T-helper 9 cell (primary cell): ENCODE results near the gene DPYD.

Experiments
- DNase-seq: peaks from one replicate; pipeline ENCODE4 v3.0.0-alpha.2; 2020

Gene DPYD

DNA sequence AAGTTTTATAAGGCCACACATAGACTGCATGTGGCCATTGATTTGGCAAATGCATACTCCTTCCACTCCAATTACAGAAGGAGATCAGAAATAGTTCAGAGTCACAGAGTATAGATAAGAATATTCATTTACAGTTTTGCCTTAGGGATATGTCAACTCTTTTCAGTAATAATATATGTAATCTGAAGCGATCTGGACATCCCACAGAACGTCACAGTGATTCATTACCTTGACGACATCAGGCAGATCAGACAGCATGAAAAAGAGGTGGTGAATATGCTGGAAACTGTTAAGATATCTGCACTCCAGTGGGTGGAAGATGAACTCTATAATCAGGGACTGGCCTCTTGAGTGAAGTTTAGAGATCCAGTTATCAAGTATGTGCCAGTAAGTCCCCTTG lies 240.4 kb downstream of the DPYD start:
- no peak for DNase-seq

DNA sequence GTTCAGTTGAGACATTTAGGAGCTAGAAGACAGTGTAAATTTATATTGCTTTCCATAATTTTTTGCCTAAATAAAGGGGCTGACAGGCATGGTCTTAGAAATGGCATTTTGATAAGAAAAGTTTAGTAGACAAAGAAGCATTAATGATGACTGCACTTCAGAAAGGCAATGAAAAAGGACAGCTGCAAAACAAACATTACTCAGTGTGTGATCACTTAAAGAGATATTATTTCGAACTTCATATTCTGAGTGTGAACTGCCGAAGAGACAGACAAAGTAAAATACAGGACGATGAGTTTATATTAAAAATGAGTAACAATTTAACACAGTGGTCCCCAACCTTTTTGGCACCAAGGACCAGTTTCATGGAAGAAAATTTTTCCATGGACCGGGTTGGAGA lies 243.1 kb downstream of the DPYD start:
- no peak for DNase-seq

DNA sequence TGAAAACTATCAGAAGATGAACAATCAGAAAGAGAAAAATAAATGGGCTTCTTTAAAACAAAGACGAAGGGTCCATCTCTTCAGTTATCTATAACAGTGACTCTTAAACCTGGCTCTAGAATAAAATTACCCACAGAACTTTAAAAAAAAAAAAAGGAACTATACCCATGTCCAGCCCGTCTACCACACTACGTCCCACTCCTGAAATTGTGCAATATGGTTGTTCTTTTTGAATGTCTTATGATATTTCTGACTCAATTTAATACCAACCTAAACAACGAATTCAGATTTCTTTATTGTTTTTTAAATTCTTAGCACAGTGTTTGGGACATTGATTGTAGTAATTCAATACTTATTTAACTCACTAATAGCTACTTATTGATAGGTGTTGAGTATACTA lies 246.3 kb downstream of the DPYD start:
- DNase-seq, result no peak

DNA sequence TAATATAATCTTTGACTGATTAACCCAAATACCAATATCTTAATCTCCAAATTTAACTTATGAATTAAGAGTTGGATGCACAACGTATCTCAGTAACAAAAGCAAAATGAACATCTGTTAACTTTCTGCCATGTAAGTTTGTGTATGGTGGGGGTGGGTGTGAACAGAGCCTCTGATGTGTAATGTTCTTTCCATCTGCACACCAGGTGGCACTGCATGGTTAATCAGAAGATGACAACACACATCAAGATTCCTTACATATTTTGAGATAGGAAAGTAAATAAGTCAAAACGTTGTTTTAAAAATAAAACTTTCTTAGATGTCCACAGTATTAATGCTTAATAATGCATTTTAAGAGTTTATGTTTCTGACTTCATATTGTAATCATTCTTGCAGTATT lies 251.9 kb downstream of the DPYD start:
- no peak for DNase-seq

DNA sequence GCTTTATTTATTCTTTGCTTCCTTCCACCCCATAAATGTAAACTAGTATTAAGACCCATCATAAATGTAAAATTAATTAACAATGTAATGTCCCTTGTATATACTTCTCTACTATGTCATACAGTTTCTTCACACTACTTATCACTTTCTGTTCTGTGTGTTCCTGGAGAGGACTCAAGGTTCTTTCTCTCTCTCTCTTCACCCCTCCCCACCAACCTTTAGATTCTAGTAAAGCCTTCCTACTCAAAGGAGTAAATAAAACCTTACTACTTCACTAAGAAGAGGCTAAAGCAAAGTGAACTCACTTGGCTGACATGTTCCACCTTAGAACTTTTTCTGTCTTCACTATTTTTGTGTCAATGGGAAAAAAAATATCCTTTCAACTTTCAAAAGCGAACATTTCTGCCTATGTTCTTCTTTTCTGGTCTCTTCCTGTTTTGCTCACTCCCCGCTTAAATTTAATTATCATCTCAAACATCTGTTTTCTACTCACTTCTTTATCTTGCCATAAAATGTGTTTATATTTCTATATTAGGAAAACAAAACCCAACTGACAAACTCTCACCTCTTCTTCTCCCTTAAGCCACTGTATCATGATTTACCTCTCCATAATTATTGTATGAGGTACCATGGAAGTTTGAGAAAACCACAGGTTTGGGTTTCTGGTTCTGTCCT lies 260.3 kb downstream of the DPYD start:
- no peak for DNase-seq

DNA sequence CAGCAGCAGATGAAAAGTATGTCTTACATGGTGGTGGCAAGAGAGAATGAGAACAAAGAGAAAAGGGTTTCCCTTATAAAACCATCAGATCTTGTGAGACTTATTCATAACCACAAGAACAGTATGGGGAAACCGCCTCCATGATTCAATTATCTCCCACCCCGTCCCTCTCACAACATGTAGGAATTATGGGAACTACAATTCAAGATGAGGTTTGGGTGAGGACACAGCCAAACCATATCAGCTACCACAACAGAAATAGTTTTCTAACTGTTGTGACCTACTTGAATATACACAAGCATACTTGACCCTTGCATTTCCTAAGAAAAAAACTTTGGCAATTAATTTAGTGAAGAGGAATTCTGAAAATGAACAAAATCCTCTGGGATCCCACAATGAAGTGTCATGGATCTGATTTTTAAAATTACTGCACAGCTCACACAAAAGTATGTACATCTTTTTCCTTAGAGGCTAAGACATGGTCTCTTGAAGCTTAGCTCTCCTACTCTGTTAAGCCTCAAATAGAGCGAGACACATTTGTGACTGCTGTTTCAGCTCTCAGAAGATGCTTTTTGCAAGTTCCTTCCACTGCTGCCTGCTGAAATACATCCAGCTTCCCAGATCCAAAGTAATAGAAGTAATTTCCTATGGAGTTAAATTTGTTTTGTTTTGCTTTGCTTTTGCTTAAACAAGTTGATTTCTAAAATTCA lies 265.8 kb downstream of the DPYD start:
- DNase-seq, result no peak

DNA sequence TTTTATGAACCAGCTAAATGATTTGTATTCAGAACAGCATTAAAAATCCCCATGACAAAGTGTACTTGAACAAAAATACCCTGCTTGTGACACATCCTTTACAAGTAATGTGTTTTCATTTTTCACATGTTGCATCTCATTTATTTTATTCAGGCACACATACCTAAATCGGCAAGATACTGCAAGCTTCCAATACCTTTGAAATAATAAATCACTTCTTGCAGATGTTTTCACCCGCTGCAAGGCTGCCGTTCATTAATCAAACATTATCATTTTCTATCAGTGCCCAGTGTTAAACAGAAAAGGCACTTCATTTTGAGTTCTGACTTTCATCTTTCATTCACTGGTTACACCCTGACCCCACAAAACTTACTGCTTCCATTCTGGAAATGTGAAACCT lies 269.6 kb downstream of the DPYD start:
- DNase-seq, result no peak

DNA sequence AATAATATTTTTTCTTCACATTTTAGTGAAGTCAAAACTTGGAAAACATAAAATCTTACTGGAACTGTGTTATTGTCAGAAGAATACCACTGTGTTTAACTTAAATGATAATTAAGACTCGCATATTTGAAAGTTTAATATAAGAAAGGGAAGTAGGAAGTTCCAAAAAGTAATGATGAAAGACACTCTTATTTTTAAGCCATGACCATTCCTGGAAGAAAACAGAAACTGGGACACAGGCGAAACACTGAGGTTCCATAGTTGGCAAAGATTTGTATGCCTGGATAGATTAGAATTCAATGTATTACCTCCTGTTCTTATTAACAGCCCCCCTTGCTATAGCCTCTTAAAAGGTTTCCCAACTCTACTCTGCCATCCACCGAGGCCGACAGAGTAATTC lies 271.2 kb downstream of the DPYD start:
- no peak for DNase-seq

DNA sequence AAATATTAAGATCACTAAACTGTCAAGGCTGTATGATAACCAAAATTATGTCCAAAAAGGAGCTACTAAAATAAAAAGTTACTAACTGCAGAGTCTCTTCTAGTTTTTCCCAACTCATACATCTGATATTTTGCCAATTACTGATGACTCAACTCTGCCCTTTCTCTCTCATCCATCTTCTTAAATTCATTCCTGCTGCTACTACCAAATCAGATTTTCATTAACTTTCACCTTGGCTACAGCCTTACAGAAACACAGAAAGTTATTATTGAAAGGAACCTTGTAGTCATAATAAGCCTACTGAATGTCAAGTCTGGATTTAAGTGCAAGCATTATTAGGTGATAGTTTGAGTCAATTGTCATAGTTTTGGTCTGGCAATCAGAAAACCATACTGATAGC lies 273.1 kb downstream of the DPYD start:
- no peak for DNase-seq

DNA sequence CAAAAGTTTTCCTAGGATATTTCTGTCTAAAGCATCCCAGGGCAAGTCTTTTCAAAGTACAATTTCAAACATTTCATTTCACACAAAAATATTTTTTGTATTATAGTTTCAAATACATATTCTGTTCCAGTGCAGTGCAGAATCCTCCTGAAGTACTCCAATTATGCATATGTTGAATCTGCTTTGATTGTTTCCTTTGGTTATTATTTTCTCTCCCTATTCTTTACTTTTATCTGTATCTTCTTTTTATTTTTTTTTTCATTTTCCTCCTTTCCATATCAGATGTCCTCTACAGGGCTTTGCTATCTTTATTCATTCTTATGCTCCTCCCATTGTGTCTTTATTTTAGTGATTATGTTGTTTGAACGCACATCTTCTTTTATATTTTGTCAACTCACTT lies 274.8 kb downstream of the DPYD start:
- DNase-seq, result no peak

DNA sequence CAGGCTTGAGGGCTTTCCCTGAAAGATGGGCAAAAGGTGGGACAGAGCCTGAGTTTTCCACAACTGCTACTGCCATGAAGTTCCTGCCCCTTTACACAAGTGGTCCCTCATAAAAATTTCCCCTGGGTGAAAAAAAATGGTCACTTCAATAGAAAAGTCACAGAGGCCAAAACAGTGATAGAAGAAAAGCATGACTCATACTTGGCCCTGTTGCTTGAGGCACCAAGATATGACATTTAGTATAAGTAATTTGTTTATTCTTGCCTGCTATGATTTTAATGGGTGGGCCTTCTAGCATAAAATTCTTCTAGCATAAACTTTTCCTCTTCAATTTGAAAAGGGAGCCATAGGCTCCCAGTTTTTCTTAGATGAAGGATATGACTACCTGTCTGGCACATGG lies 280.2 kb downstream of the DPYD start:
- no peak for DNase-seq

DNA sequence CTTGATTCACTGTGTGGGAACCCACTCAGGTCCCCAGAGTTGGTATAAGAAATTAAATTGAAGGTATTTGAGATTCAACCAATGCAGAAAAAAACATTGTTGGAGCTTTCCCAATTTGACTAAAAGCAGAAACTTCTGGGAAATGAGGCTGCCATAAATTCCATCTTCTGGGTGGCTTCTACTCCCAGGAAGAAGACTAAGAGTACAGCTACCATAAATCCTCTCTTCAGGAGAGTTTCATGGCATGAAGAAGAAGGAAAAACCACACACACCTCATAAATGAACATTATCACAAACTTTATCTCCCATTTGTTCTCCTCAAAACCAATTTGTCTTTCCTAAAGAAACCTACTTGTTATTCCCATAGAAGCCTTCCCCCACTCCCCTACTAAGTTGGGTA lies 283.9 kb downstream of the DPYD start:
- DNase-seq, result no peak

DNA sequence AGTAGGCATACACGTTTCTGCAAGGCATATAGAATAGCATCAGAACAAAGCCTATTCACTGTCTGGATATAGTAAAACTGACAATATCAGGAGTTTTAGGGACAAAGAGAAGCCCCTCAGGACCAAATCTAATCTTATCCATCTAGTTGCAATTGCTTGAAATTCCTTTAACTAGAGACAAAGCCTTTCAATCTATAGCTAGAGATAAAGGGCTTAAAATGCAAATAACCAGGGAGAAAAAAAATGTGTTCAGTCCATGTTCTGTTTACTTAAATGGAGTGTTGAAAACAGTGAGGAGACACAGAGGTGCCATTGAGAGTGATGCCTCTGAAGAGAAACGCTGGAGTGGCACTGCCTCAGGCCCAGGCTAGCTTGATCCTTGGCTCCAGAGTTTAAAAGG lies 286.1 kb downstream of the DPYD start:
- no peak for DNase-seq

DNA sequence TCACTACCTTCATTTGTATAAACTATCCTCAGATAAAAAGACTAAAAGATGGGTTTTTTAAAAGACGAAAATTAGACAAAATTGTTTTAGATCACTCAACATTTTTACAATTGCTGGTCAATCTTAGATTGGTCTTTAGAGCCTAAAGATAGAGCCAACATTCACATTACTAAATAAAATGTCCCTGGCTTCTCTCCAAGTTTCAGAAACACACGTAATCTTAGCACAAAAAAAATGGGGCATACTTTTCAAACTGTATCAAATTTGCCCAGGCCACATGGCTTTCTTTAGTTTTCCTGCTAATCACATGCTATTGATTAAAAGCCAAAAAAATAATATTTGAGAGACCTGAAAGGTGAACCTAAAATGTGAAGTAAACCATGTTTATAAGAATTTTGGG lies 288.1 kb downstream of the DPYD start:
- no peak for DNase-seq

DNA sequence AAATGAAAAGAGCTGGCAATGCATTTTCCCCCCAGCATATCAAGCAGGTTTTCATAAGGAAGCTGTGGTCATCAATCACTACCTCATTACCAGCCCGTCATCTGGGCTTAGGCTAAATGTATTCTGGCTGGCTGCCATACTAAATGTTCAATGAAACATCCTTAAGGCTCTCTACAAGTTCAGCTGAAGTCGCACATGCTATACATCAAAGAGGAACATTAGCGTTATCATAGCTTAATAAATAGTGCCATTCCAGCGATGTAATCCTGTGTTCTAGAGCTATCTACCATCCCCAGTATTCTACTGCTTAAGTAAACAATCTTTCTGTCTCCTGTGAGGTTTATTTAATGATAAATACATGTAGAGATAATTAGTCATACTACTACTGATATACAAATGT lies 288.8 kb downstream of the DPYD start:
- no peak for DNase-seq

DNA sequence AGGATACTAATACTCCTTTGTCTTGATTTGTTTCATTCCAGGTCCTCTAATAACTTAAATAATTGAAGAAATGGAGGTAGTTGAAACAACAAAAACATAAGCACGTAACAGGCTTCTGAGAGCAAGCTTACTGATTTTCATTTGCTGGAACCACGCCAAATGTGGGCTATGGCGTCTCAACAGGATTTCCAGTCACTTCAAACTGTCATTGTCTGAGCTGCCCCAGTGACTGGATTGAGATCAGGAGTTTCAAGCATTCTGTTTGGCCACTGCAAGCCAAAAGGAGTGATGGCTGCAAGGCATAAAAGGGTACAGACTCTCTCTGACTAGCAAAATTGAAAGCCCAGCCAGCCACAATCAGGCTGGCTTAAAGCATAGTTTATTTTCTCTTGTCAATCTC lies 289.9 kb downstream of the DPYD start:
- no peak for DNase-seq

DNA sequence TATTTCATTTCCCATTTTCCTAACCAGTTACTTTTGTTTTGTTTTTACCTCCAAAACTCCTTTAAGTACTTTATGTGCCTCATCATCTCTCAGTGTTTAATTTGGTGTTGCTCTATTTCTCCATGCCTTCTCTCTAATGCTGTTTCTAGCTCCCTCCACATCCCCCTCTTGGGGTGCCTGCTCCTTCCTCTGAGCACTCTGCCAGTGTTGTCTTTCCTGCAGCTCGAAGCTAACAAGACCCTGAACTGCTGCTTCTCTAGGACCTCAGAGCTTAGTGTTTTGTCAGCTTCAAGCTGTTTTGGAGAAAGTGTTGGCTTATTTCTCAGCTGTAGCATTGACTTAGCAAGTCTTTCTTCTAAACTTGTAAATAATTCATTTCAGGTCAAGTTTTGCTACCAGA lies 290.6 kb downstream of the DPYD start:
- no peak for DNase-seq

DNA sequence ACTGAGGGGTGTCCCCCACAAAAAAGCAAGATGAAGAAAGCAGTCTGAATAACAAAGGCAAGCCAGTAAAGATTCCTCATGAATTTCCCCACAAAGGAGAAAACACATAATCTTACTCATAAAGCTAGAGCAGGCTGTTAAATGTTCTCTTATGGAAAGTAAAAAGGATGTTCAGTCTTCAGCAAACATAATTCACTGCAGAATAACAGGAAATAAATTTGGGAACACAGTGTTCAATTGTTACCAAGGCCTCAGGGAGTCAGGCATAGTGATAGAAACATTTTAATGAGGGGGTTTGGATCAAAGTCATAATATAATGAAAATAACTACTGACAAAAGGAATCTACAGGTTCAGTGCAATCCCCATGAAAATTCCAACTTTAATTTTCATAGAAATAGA lies 297.6 kb downstream of the DPYD start:
- DNase-seq, result no peak

DNA sequence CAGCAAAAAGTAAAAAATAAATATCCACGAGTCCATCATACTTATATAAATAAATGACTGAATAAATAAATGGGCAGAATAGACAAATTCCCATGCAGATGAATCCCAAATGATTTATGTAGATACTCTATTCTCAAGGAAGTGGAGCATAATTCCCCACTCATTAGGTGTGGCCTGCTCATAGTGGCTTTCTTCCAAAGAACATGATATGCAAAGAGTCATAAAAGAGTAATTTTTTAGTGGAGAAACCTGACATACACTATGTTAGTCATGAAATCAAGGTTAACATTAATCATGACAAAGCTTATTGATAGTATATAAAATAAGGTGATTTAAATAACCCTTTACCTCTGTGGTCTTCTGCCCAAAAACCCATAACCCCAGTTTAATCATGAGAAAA lies 298.9 kb downstream of the DPYD start:
- DNase-seq, result no peak

DNA sequence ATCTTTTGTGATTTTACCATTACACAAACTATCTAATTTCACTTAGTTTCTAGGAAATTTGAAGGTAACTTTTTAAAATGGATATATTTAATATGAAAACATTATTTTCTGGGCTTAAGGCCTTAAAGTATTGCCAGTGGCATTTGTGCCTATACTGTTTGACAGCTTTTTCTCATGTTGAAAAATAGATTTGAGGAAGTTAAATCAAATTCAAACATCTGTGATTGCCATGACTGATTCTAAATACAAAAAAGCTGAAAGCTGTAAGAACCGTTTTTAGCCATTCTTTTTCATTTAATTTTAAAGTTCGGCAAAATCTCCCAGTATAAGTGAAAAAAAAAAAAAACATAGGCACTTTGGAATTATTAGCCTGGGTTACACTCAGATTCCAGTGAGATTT lies 301.1 kb downstream of the DPYD start:
- DNase-seq, result no peak

DNA sequence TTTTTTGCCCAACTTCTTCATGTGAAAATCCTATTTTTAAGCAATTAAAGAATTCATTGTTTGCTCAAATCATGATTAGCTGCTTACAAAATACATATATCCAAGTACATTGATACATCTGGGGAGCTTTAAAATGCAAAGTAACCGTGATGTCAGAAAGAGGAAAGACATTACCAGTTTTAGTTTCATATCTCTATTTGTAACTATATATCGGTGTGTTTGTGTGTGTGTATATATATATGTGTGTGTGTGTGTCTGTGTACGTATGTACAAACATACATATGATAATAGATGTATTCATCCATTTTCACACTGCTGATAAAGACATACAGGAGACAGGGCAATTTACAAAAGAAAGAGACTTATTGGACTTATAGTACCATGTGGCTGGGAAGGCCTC lies 310.1 kb downstream of the DPYD start:
- DNase-seq, result no peak

DNA sequence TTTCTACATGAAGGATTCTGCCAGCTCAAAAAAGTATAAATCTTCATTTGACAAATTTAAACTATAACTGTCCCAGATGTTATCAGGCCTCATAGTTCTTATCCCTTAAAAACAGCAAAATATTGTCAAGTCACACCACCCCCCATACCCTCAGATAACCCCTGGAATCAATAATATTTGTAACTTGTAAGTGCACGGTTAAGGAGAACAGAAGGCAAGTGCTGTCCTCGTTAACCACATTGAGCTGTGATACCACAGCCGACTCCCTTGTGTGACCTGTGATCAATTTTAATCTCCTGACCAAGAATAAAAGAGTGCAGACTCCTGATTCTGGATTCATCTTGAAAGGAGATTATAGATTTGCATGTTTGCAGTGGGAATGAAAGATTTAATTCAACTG lies 310.7 kb downstream of the DPYD start:
- no peak for DNase-seq

DNA sequence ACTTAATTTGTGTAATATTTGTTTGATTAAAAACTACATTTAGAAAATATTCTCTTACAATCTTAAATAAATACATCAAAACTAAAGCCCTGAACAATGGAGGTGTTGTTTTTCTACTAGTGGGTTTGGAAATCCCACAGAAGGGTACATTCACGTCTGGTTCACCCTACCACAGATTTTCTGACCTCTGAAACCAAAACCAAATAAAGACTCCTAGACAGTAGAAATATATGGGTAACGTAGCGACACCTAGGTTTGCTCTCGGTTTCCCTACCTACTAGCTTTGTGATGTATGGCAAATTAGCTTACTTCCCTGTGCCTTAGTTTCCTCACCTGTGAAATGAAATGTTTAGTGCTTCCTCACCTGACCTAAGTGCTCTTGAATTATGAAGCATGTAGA lies 312.6 kb downstream of the DPYD start:
- DNase-seq, result no peak

DNA sequence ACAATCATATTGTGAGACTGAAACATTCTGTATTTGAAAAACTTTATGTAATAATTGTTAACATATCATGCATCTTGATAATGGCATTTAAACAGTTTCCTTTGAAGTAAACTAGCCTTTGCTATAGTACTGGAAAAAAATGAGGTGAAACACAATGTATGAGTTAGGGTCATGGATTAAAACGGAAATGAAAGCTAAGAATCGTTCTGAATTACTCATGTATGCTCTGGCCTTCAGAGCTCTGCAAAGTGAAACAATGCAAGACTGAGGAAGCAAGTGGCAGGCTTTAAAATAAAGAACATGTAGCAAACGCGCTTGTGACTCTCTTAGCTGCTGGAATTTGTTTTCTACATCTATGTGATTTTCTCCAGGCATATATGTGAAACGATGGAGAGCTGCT lies 317.1 kb downstream of the DPYD start:
- DNase-seq, result no peak

DNA sequence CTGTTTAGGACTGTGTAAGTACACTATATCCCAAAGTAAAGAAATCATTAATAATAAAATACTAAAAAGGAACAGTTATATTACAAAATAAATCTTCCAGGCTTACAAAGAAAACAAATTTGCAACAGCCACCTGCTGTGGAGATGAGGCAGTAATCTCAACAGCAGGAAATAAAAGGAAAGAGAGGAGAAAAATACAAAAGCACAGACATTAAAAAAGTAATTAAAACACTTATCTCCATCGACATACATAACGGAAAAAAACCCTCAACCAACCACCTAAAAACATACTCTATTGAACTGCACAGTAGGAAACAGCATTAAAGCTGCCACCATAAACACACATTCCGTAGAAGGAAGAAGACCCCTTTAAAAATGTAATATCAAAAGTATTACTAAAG lies 317.6 kb downstream of the DPYD start:
- no peak for DNase-seq
